ENCODE measurements around the gene MZB1.

- TF ChIP-seq CTCF (IDR thresholded peaks at IDR 0.05 in 8 of 11, conservative IDR thresholded peaks at IDR 0.05 in 3 of 11) = no peak
- TF ChIP-seq POLR2A (IDR thresholded peaks at IDR 0.05) = no peak
Measured at GRCh38 chr5:139387611-139388197, 2.0 kb downstream of the MZB1 start.
